ENCODE results near the gene CMIP. TPM values are rescaled to one million over a fixed set of nuclear protein-coding genes. Genes with fewer than 3 reads are reported as not detected.
A peak's percentile ranks its signal among the peaks of the same experiment; 100 is the strongest.

The CMIP gene
- polyA plus RNA-seq, 1 of the 3 experiments (the other 2 are of a cell fraction), result 5.4 TPM

DNA sequence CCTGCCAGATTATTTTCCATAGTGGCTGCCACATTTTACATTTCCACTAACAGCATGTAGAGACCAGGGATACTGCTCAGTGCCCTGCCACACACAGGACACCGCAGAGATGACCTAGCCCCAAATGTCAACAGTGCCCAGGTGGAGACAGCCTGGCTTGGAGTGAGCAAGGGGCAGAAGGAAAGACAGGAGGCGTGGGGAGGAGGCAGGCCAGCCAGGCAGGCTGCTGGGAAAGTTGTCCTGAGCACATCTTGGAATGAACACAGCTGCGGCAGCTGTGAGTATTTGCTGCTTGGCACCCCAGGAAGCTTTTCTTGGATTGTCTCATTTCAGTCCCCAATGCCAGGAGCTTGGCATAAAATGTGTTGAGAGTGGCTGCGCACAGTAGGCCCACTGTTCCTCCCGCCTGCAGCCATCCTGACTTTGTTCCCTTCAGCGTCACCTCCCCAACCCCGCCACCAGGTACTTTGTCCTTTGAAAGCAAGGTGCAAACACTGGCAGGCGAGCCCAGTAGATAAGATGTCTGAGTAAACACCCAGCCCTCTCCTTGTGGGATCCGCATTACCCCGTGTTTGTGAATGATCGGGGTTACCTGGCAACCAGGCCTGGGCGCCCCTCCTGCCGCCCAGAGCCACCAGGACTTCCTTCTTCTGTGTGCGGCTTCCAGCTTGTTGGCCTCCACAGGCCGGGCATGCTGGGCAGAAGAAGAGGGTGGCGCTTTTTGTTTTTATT, 114.0 kb downstream of the CMIP start:
- ChIA-PET POLR2A (interaction anchor here (0.6 kb wide), 2 partner anchors 132 to 298 kb away, joined by 3 to 4 read pairs; no protein-coding TSS in a partner anchor), CTCF (interaction anchor here (0.6 kb wide), 1 partner anchor 10 kb away, joined by 3 read pairs; no protein-coding TSS in a partner anchor)
- Histone ChIP-seq H3K9ac (no peak overlapping the region), H2AFZ (ENCODE audit: low read depth) (no peak overlapping the region), H3K9me3 (no peaks in the 10 kb centered on the region), H3K4me1 (ENCODE audit: control insufficient read depth in 1 of 2, insufficient read depth in 2 of 2, low read depth in 1 of 2, low read length in 1 of 2) (peaks cover 6 to 26% of the 10 kb centered on the region in 2 experiments; a peak in 2 of 4 replicates), H3K4me3 (ENCODE audit: low read depth in 2 of 2, low read length in 1 of 2) (no peak overlapping the region), H4K20me1 (ENCODE audit: insufficient read depth) (peaks cover 24% of the 10 kb centered on the region), H3K4me2 (no peak overlapping the region), H3K9me2 (no peaks in the 10 kb centered on the region), H3K79me2 (ENCODE audit: insufficient read depth) (peaks cover 7% of the 10 kb centered on the region; the same call in 1 of the 2 replicates), H3K27ac (ENCODE audit: low read depth in 2 of 2, low read length in 1 of 2) (no peak overlapping the region; a peak in 1 of 4 replicates), H3K36me3 (replicated peaks in 1 of 2; ENCODE audit: control insufficient read depth in 1 of 2, insufficient read depth in 2 of 2, low read length in 1 of 2) (no peaks in the 10 kb centered on the region), H3F3A (replicated peaks; ENCODE audit: insufficient read depth) (no peaks in the 10 kb centered on the region), H3K27me3 (ENCODE audit: insufficient read depth) (no peaks in the 10 kb centered on the region)
- DNase-seq, result no peak
- WGBS (ENCODE audit: low lambda C conversion rate), result 89% methylated on average over 15 of the region's 16 CpGs
- TF ChIP-seq POLR2AphosphoS5 (IDR thresholded peaks at IDR 0.05; ENCODE audit: low read depth, low read length) (no peak), FOSL2 (IDR thresholded peaks at IDR 0.05; ENCODE audit: borderline replicate concordance, low read depth) (no peak), EZH2phosphoT487 (IDR thresholded peaks at IDR 0.05; ENCODE audit: borderline replicate concordance, low read depth) (no peak), SMC3 (IDR thresholded peaks at IDR 0.05; ENCODE audit: low read depth, low read length) (no peak), SIN3A (IDR thresholded peaks at IDR 0.05; ENCODE audit: borderline replicate concordance, low read depth, low read length) (no peak)
- TF ChIP-seq, protein P1, sequence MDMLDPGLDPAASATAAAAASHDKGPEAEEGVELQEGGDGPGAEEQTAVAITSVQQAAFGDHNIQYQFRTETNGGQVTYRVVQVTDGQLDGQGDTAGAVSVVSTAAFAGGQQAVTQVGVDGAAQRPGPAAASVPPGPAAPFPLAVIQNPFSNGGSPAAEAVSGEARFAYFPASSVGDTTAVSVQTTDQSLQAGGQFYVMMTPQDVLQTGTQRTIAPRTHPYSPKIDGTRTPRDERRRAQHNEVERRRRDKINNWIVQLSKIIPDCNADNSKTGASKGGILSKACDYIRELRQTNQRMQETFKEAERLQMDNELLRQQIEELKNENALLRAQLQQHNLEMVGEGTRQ (IDR thresholded peaks at IDR 0.05; ENCODE audit: borderline replicate concordance, low read depth, low read length), result no peak

DNA sequence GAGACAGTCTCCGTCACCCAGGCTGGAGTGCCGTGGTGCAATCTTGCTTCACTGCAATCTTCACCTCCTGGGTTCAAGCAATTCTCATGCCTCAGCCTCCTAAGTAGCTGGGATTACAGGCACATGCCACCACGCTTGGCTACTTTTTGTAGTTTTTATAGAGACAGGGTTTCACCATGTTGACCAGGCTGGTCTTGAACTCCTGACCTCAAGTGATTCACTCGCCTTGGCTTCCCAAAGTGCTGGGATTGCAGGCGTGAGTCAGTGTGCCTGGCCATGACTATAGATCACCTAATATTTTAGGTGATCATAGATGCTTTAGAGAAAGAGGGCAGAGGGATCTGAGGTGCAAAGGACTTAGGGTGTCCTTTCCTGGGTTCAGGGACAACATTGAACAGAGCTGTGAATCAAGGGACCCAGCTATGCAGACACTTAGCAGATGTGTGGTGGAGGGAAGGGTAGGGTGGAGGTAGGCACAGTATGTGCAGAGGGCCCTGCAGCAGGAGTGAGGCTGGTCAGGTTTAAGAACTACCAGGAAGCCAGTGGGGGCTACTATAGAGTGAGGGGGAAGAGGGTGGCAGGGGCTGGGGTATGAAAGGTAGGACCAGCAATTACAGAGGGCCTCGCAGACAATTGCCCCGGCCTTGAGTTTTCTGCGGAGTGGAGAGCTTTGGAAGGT, 116.5 kb downstream of the CMIP start:
- Histone ChIP-seq H3K9ac (no peak overlapping the region), H3K36me3 (replicated peaks in 1 of 2; ENCODE audit: control insufficient read depth in 1 of 2, insufficient read depth in 2 of 2, low read length in 1 of 2) (no peaks in the 10 kb centered on the region), H3K79me2 (ENCODE audit: insufficient read depth) (peaks cover 7% of the 10 kb centered on the region; the same call in 1 of the 2 replicates), H3K4me3 (ENCODE audit: low read depth in 2 of 2, low read length in 1 of 2) (no peak overlapping the region), H3K4me2 (no peak overlapping the region), H3K27ac (ENCODE audit: low read depth in 2 of 2, low read length in 1 of 2) (no peak overlapping the region), H4K20me1 (ENCODE audit: insufficient read depth) (peaks cover 28% of the 10 kb centered on the region), H3K9me3 (no peaks in the 10 kb centered on the region), H3K9me2 (no peaks in the 10 kb centered on the region), H3K27me3 (ENCODE audit: insufficient read depth) (no peaks in the 10 kb centered on the region), H3F3A (replicated peaks; ENCODE audit: insufficient read depth) (no peaks in the 10 kb centered on the region), H2AFZ (ENCODE audit: low read depth) (no peak overlapping the region), H3K4me1 (ENCODE audit: control insufficient read depth in 1 of 2, insufficient read depth in 2 of 2, low read depth in 1 of 2, low read length in 1 of 2) (peaks cover 6 to 11% of the 10 kb centered on the region in 2 experiments; a peak in 1 of 4 replicates)
- TF ChIP-seq FOSL2 (IDR thresholded peaks at IDR 0.05; ENCODE audit: borderline replicate concordance, low read depth) (peak; percentile 20; the same call in 1 of the 2 replicates), RXRA (IDR thresholded peaks at IDR 0.05; ENCODE audit: borderline replicate concordance, low read depth) (0 out of 2 replicates have a peak, but pooled peaks have one; percentile 17)
- TF ChIP-seq, protein P1 (IDR thresholded peaks at IDR 0.05; ENCODE audit: borderline replicate concordance, low read depth, low read length), result no peak
- POLR2A ChIA-PET, result no interaction called here
- CTCF ChIA-PET, result interaction anchor here (1.1 kb wide), 1 partner anchor 39 kb away, joined by 3 read pairs; no protein-coding TSS in a partner anchor
- WGBS (ENCODE audit: low lambda C conversion rate), result 84% methylated on average over 8 of the region's 8 CpGs
- DNase-seq, result no peak

Data from SK-N-SH (cell line).